ENCODE results near the gene C1orf53. TPM values are rescaled to one million over a fixed set of nuclear protein-coding genes. Genes with fewer than 3 reads are reported as not detected.

Gene C1orf53
- total and polyA plus RNA-seq, 9 of the 15 experiments (the other 6 are each of a cell fraction or from before 2014, with no cell fraction given) = 0.31 to 3.2 (median 2.3) TPM

GRCh38 chr1:197902454-197903195, at the start of gene C1orf53 (continued):
- TF ChIP-seq ZNF764 (CRISPR knock-in tag; IDR thresholded peaks at IDR 0.05; ENCODE audit: low read depth) (no peak), ZFPM2 (CRISPR knock-in tag; IDR thresholded peaks at IDR 0.05) (no peak), RBFOX2 (IDR thresholded peaks at IDR 0.05; ENCODE audit: low read depth, low read length) (peak; percentile 99), SRSF1 (IDR thresholded peaks at IDR 0.05; ENCODE audit: low read depth, low read length) (0 out of 2 replicates have a peak, but pooled peaks have one; percentile 16), ZNF24 (IDR thresholded peaks at IDR 0.05) (peak; percentile 62; the same call in 1 of the 2 replicates), ATF6 (CRISPR knock-in tag; IDR thresholded peaks at IDR 0.05) (peak; percentile 96; the same call in 1 of the 2 replicates), C11orf30 (IDR thresholded peaks at IDR 0.05; ENCODE audit: low read depth) (no peak; the same call in 1 of the 2 replicates), GTF2F1 (IDR thresholded peaks at IDR 0.05; ENCODE audit: low read depth, low read length) (peak; percentile 43; the same call in 1 of the 2 replicates), TCF15 (CRISPR knock-in tag; IDR thresholded peaks at IDR 0.05) (no peak), EP300 (IDR thresholded peaks at IDR 0.05; ENCODE audit: low read length) (no peak; the same call in 1 of the 2 replicates), ZNF696 (CRISPR knock-in tag; conservative IDR thresholded peaks at IDR 0.05) (no peak), RFX7 (CRISPR knock-in tag; IDR thresholded peaks at IDR 0.05) (no peak), XRCC4 (IDR thresholded peaks at IDR 0.05; ENCODE audit: extremely low read depth, insufficient read depth, insufficient read length) (no peak), ZSCAN32 (CRISPR knock-in tag; IDR thresholded peaks at IDR 0.05) (no peak), GABPB2 (CRISPR knock-in tag; conservative IDR thresholded peaks at IDR 0.05) (no peak), FUS (optimal IDR thresholded peaks at IDR 0.05; ENCODE audit: low read depth, low read length) (peak; percentile 90), GABPA (tag; conservative IDR thresholded peaks at IDR 0.05; ENCODE audit: low read depth) (peak; percentile 17; the same call in 1 of the 2 replicates), NFE2 (IDR thresholded peaks at IDR 0.05; ENCODE audit: low read depth) (no peak), ZNF407 (IDR thresholded peaks at IDR 0.05; ENCODE audit: low read depth) (peak; percentile 68; the same call in 1 of the 2 replicates)
